HepG2 (cell line): ENCODE data around the gene DPEP2NB. TPM values are rescaled to one million over a fixed set of nuclear protein-coding genes. Genes with fewer than 3 reads are reported as not detected.

Experiments used
- ATAC-seq: fragments of 200-7000 bp; cut with Tn5 transposase; 3 replicates; pipeline ENCODE4 v1.9.1; 2020; ENCODE audit warnings: mild to moderate bottlenecking, moderate library complexity
- BruUV-seq: library from RNA; stranded (reverse); fragments of 400-500 nt; replicated peaks from 2 replicates; lab custom pipeline; 2021; lab: Mats Ljungman, UMichigan
- CTCF ChIA-PET: fragments of 300-600 bp; formaldehyde crosslinking; extraction: SDS; loops from one replicate; lab custom pipeline; 2021; ENCODE audit warnings: low total read pairs, inconsistent platforms, low intra/inter-chr PET ratio; lab: Yijun Ruan, JAX
- POLR2A ChIA-PET: fragments of 350-600 bp; sonication (Branson Sonifier 250); formaldehyde crosslinking; loops from one replicate; lab custom pipeline; 2020; ENCODE audit warnings: antibody characterized with exemption, inconsistent platforms; lab: Yijun Ruan, JAX
- DNase-seq: peaks from one replicate; pipeline ENCODE4 v3.0.0-alpha.2; 2015; ENCODE audit warnings: low spot score
- FAIRE-seq: peaks from 3 replicates; lab custom pipeline; 2011; peaks lifted over from hg19 to GRCh38; lab: Jason Lieb, UNC
- H2AFZ ChIP-seq: one replicate; pipeline ENCODE4 v1.6.1; 2011; ENCODE audit warnings: low read length, inconsistent platforms
- H3K27ac ChIP-seq: fragments of 300-600 bp; 3 replicates; pipeline ENCODE4 v1.8.0; 2011; ENCODE audit warnings: mixed run types, mild to moderate bottlenecking, mixed read lengths, low read length, inconsistent platforms; ENCODE audit not compliant: insufficient read depth; ENCODE audit errors: extremely low read length
- H3K27me3 ChIP-seq, 2 experiments: fragments of 200-600 bp in 1 of 2; 2 replicates in 1 of 2; 3 replicates in 1 of 2; pipeline versions ENCODE4 v1.6.0 to v1.8.0; 2011; ENCODE audit warnings: low read length in 2 of 2, mild to moderate bottlenecking in 2 of 2, moderate library complexity in 2 of 2, inconsistent platforms in 1 of 2; ENCODE audit not compliant: insufficient read depth in 2 of 2, control insufficient read depth in 1 of 2
- H3K36me3 ChIP-seq, 2 experiments: fragments of 200-600 bp in 1 of 2; replicated peaks in 1 of 2; 2 replicates in 1 of 2; 3 replicates in 1 of 2; pipeline versions ENCODE4 v1.5.1 to v1.8.0; 2011; ENCODE audit warnings: low read length in 2 of 2, inconsistent platforms in 1 of 2; ENCODE audit not compliant: insufficient read depth in 2 of 2, control insufficient read depth in 1 of 2
- H3K4me1 ChIP-seq: 2 replicates; pipeline ENCODE4 v1.5.1; 2012; ENCODE audit warnings: low read length, inconsistent platforms; ENCODE audit not compliant: insufficient read depth
- H3K4me2 ChIP-seq: 2 replicates; pipeline ENCODE4 v1.6.0; 2011; ENCODE audit warnings: low read depth, low read length, inconsistent platforms
- H3K4me3 ChIP-seq, 3 experiments: fragments of 200-600 bp in 1 of 3; sonication (generic), shearing (Covaris generic) in 1 of 3; replicated peaks in 1 of 3; 2 replicates each; pipeline ENCODE4 v1.5.1; 2011 to 2016; ENCODE audit warnings: low read length in 3 of 3, inconsistent platforms in 2 of 3, low read depth in 2 of 3, mild to moderate bottlenecking in 2 of 3, control low read depth in 1 of 3, mixed read lengths in 1 of 3; ENCODE audit not compliant: insufficient read depth in 1 of 3
- H3K79me2 ChIP-seq: one replicate; pipeline ENCODE4 v1.6.1; 2011; ENCODE audit warnings: low read length, inconsistent platforms; ENCODE audit not compliant: insufficient read depth
- H3K9ac ChIP-seq: 2 replicates; pipeline ENCODE4 v1.6.0; 2011; ENCODE audit warnings: mild to moderate bottlenecking, low read depth, low read length, inconsistent platforms; ENCODE audit not compliant: insufficient read depth
- H3K9me3 ChIP-seq: 2 replicates; pipeline ENCODE4 v1.5.1; 2012; ENCODE audit warnings: mild to moderate bottlenecking, low read length
- H4K20me1 ChIP-seq: 2 replicates; pipeline ENCODE4 v1.6.0; 2011; ENCODE audit warnings: inconsistent platforms, mild to moderate bottlenecking, low read length, moderate library complexity; ENCODE audit not compliant: insufficient read depth
- BCL3 ChIP-seq: sonication (generic); formaldehyde crosslinking; IDR thresholded peaks from 2 replicates; pipeline ENCODE4 v1.5.1; 2020; ENCODE audit warnings: mild to moderate bottlenecking, missing genetic modification reagents, moderate library complexity
- GFI1 ChIP-seq: sonication (generic); formaldehyde crosslinking; IDR thresholded peaks from 2 replicates; pipeline ENCODE4 v1.5.0; 2020; ENCODE audit warnings: missing genetic modification reagents, mild to moderate bottlenecking, borderline replicate concordance
- GLMP ChIP-seq: sonication (generic); formaldehyde crosslinking; IDR thresholded peaks from 2 replicates; pipeline ENCODE4 v1.9.0; 2021; ENCODE audit warnings: missing genetic modification reagents, mild to moderate bottlenecking, borderline replicate concordance
- HDAC6 ChIP-seq: fragments of 200-600 bp; sonication (generic); IDR thresholded peaks from 2 replicates; pipeline ENCODE4 v1.7.0; 2017; ENCODE audit warnings: mild to moderate bottlenecking, antibody characterized with exemption, low read length, low read depth
- JARID2 ChIP-seq: sonication (generic); formaldehyde crosslinking; IDR thresholded peaks from 2 replicates; pipeline ENCODE4 v1.8.1; 2023; ENCODE audit warnings: missing genetic modification reagents, inconsistent platforms; ENCODE audit not compliant: insufficient replicate concordance
- RAD51 ChIP-seq: fragments of 450-650 bp; IDR thresholded peaks from 2 replicates; pipeline ENCODE4 v1.6.1; 2016; ENCODE audit warnings: borderline replicate concordance
- SIN3B ChIP-seq: fragments of 150-350 bp; IDR thresholded peaks from 2 replicates; pipeline ENCODE4 v1.6.1; 2014; ENCODE audit warnings: low read length
- SRF ChIP-seq: IDR thresholded peaks from 2 replicates; pipeline ENCODE4 v1.6.1; 2011; ENCODE audit warnings: mild to moderate bottlenecking, low read depth, low read length, moderate library complexity
- ZNF547 ChIP-seq: sonication (generic); formaldehyde crosslinking; IDR thresholded peaks from 2 replicates; pipeline ENCODE4 v1.5.1; 2020; ENCODE audit warnings: mild to moderate bottlenecking, missing genetic modification reagents
- ZNF629 ChIP-seq: sonication (generic); formaldehyde crosslinking; conservative IDR thresholded peaks from 2 replicates; pipeline ENCODE4 v1.5.0; 2020; ENCODE audit warnings: missing genetic modification reagents
- WGBS: methylation state at CpG from one replicate; pipeline ENCODE4 v1.1.6; 2017; ENCODE audit warnings: low lambda C conversion rate; 5-methylcytosine and 5-hydroxymethylcytosine counted together
- in situ Hi-C: cut with HindIII; loops from 2 replicates; pipeline ENCODE4 v1.10.0; 2017; ENCODE audit warnings: low pct_unique_long_range_greater_than_20kb; ENCODE audit not compliant: extremely low pct_ligation_motif_present
- intact Hi-C: fragments of 100-400 bp; cut with micrococcal nuclease; formaldehyde crosslinking; loops from one replicate; pipeline ENCODE4 v1.10.0; 2022; ENCODE audit not compliant: unreplicated experiment
- polyA plus RNA-seq, 8 experiments: library from polyadenylated mRNA; depleted of rRNA in 3 of 8; stranded (reverse) in 7 of 8; unstranded in 1 of 8; fragments of >200 nt; fragmentation: Illumina TruSeq in 4 of 8; extraction: Trizol in 4 of 8; gene quantifications; 2 replicates each; pipeline versions ENCODE4 v1.2.1 to v1.2.3, GENCODE V29; 2011 to 2016; ENCODE audit warnings: low read depth in 4 of 8, missing spikeins in 1 of 8, mixed read lengths in 1 of 8; ENCODE audit not compliant: insufficient read depth in 1 of 8
- total RNA-seq, 5 experiments: library from RNA; depleted of rRNA; stranded (reverse); fragments of >200 nt; fragmentation: Illumina TruSeq; extraction: Trizol; gene quantifications; 2 replicates each; pipeline ENCODE4 v1.2.3, GENCODE V29; 2016; ENCODE audit warnings: low read depth in 1 of 5

The DPEP2NB gene
- total and polyA plus RNA-seq, 2 of the 13 experiments (the other 11 are each of a cell fraction or from before 2014, with no cell fraction given), result not detected

GRCh38 chr16:68037841-68038597, 22.3 kb upstream of the DPEP2NB start:
- peaks cover 1 to 22% of the 10 kb centered on the region in 2 experiments; a peak in 2 of 5 replicates for H3K36me3 ChIP-seq
- no TSS peak for BruUV-seq
- no peak overlapping the region for H2AFZ ChIP-seq
- no peaks in the 10 kb centered on the region for H4K20me1 ChIP-seq
- no peak overlapping the region for H3K9ac ChIP-seq
- no peaks in the 10 kb centered on the region for H3K79me2 ChIP-seq
- ATAC-seq, result no peak
- CTCF ChIA-PET, result interaction anchor here (1.4 kb wide), 1 partner anchor 45 kb away, joined by 3 read pairs; no protein-coding TSS in a partner anchor
- in situ Hi-C loops (no loop called here), intact Hi-C loops (no loop called here)
- H3K4me2 ChIP-seq, result no peak overlapping the region
- no peaks in the 10 kb centered on the region for H3K9me3 ChIP-seq
- TF ChIP-seq ZNF629 (CRISPR knock-in tag) (no peak), GFI1 (CRISPR knock-in tag) (no peak), BCL3 (CRISPR knock-in tag) (no peak), GLMP (CRISPR knock-in tag) (no peak), RAD51 (no peak), JARID2 (CRISPR knock-in tag) (no peak), ZNF547 (no peak), SIN3B (no peak), SRF (no peak), HDAC6 (no peak)
- DNase-seq, result no peak
- no peak for FAIRE-seq
- 98% methylated on average over 9 of the region's 9 CpGs for WGBS
- H3K27me3 ChIP-seq, result no peaks in the 10 kb centered on the region
- POLR2A ChIA-PET, result no interaction called here
- H3K4me1 ChIP-seq, result peaks cover 5% of the 10 kb centered on the region; the same call in 1 of the 2 replicates
- H3K4me3 ChIP-seq, result no peak overlapping the region
- no peak overlapping the region for H3K27ac ChIP-seq
